A673 (cell line): ENCODE data around the gene CMPK1. TPM values are rescaled to one million over a fixed set of nuclear protein-coding genes. Genes with fewer than 3 reads are reported as not detected.
"Not testable (repeated sequence)": the region's sequence is repeated elsewhere in the genome, so short reads cannot be mapped to it uniquely, and the experiment has no call there.

Experiments
- BruUV-seq: library from RNA; stranded (reverse); fragments of 400-500 nt; replicated peaks from 2 replicates; lab custom pipeline; 2021; lab: Mats Ljungman, UMichigan
- CTCF ChIA-PET: fragments of 300-600 bp; sonication (Branson Sonifier 250); formaldehyde crosslinking; loops from one replicate; lab custom pipeline; 2022; ENCODE audit warnings: antibody characterized with exemption; lab: Charles Lee
- POLR2A ChIA-PET: fragments of 300-600 bp; sonication (Branson Sonifier 250); formaldehyde crosslinking; loops from one replicate; lab custom pipeline; 2022; ENCODE audit warnings: antibody characterized with exemption; ENCODE audit not compliant: low non-redundant PET; lab: Charles Lee
- DNase-seq: peaks from one replicate; pipeline ENCODE4 v3.0.0-alpha.2; 2015; ENCODE audit warnings: low spot score
- H3K27ac ChIP-seq: fragments of 200-600 bp; sonication (generic); 2 replicates; pipeline ENCODE4 v1.5.1; 2016; ENCODE audit warnings: mixed run types, low read depth, mild to moderate bottlenecking, mixed read lengths, antibody characterized with exemption, low read length; ENCODE audit not compliant: poor library complexity, severe bottlenecking
- H3K27me3 ChIP-seq: fragments of 200-600 bp; sonication (generic); replicated peaks from 2 replicates; pipeline ENCODE4 v1.6.1; 2017; ENCODE audit warnings: mixed run types, low read depth, mild to moderate bottlenecking, mixed read lengths, antibody characterized with exemption, low read length; ENCODE audit not compliant: insufficient read depth, poor library complexity
- H3K36me3 ChIP-seq: fragments of 200-600 bp; sonication (generic); 2 replicates; pipeline ENCODE4 v1.6.1; 2016; ENCODE audit warnings: mixed run types, mild to moderate bottlenecking, mixed read lengths, antibody characterized with exemption, low read length; ENCODE audit not compliant: insufficient read depth, poor library complexity, severe bottlenecking
- H3K4me1 ChIP-seq: fragments of 200-600 bp; sonication (generic); 2 replicates; pipeline ENCODE4 v1.6.1; 2017; ENCODE audit warnings: mixed run types, mild to moderate bottlenecking, mixed read lengths, antibody characterized with exemption, low read length; ENCODE audit not compliant: insufficient read depth, poor library complexity, severe bottlenecking
- H3K4me3 ChIP-seq: fragments of 200-600 bp; sonication (generic); 2 replicates; pipeline ENCODE4 v1.5.1; 2016; ENCODE audit warnings: low read depth, mixed run types, mild to moderate bottlenecking, mixed read lengths, low read length; ENCODE audit not compliant: poor library complexity, severe bottlenecking
- H3K9me3 ChIP-seq: fragments of 200-600 bp; sonication (generic); 2 replicates; pipeline ENCODE4 v1.6.1; 2016; ENCODE audit warnings: mixed run types, low read depth, mild to moderate bottlenecking, mixed read lengths, antibody characterized with exemption, low read length; ENCODE audit not compliant: poor library complexity, severe bottlenecking
- EZH2 ChIP-seq: fragments of 200-600 bp; sonication (generic); IDR thresholded peaks from 2 replicates; pipeline ENCODE4 v1.6.1; 2017; ENCODE audit warnings: borderline replicate concordance, low read depth, mild to moderate bottlenecking, mixed read lengths, antibody characterized with exemption, low read length; ENCODE audit not compliant: poor library complexity, severe bottlenecking
- intact Hi-C: fragments of 100-400 bp; cut with micrococcal nuclease; formaldehyde crosslinking; loops from one replicate; pipeline ENCODE4 v1.10.0; 2022; ENCODE audit not compliant: unreplicated experiment
- total RNA-seq: library from RNA; stranded (reverse); gene quantifications from 2 replicates; pipeline ENCODE4 v1.2.3, GENCODE V29; 2021
- TF ChIP-seq, protein P1 (sequence below): fragments of 300-800, 200-600 bp; sonication (generic); conservative IDR thresholded peaks from 2 replicates; pipeline ENCODE4 v1.5.1; 2017; ENCODE audit warnings: low read depth, mild to moderate bottlenecking, antibody characterized with exemption, low read length, moderate library complexity, mixed read lengths

The CMPK1 gene
- total RNA-seq, 1 experiment from 2014 or later: 69.4 TPM

DNA sequence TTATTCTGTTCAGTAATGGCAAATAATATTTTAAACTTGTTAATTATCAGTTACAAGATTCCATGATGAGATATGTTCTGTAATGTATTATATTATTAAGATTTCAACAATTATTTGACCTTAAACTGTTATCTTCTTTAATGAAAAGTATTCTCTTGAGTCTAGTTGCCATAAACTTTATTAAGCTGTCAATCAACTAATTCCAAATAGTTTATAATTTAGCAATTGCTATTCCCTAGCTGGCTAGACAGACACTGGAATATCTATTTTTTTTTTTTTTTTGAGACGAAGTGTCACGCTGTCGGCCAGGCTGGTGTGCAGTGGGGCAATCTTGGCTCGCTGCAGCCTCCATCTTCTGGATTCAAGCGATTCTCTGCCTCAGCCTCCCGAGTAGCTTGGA, 3.8 kb downstream of the CMPK1 start:
- intact Hi-C loops: no loop called here
- no TSS peak for BruUV-seq
- POLR2A ChIA-PET: no interaction called here
- CTCF ChIA-PET: no interaction called here
- Histone ChIP-seq H3K9me3 (no peaks in the 10 kb centered on the region), H3K27me3 (no peaks in the 10 kb centered on the region), H3K4me1 (peaks cover 11% of the 10 kb centered on the region), H3K27ac (no peak overlapping the region), H3K4me3 (no peak overlapping the region), H3K36me3 (no peaks in the 10 kb centered on the region)
- no peak for DNase-seq
- TF ChIP-seq EZH2: no peak
- TF ChIP-seq, protein P1, sequence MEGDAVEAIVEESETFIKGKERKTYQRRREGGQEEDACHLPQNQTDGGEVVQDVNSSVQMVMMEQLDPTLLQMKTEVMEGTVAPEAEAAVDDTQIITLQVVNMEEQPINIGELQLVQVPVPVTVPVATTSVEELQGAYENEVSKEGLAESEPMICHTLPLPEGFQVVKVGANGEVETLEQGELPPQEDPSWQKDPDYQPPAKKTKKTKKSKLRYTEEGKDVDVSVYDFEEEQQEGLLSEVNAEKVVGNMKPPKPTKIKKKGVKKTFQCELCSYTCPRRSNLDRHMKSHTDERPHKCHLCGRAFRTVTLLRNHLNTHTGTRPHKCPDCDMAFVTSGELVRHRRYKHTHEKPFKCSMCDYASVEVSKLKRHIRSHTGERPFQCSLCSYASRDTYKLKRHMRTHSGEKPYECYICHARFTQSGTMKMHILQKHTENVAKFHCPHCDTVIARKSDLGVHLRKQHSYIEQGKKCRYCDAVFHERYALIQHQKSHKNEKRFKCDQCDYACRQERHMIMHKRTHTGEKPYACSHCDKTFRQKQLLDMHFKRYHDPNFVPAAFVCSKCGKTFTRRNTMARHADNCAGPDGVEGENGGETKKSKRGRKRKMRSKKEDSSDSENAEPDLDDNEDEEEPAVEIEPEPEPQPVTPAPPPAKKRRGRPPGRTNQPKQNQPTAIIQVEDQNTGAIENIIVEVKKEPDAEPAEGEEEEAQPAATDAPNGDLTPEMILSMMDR: no peak

DNA sequence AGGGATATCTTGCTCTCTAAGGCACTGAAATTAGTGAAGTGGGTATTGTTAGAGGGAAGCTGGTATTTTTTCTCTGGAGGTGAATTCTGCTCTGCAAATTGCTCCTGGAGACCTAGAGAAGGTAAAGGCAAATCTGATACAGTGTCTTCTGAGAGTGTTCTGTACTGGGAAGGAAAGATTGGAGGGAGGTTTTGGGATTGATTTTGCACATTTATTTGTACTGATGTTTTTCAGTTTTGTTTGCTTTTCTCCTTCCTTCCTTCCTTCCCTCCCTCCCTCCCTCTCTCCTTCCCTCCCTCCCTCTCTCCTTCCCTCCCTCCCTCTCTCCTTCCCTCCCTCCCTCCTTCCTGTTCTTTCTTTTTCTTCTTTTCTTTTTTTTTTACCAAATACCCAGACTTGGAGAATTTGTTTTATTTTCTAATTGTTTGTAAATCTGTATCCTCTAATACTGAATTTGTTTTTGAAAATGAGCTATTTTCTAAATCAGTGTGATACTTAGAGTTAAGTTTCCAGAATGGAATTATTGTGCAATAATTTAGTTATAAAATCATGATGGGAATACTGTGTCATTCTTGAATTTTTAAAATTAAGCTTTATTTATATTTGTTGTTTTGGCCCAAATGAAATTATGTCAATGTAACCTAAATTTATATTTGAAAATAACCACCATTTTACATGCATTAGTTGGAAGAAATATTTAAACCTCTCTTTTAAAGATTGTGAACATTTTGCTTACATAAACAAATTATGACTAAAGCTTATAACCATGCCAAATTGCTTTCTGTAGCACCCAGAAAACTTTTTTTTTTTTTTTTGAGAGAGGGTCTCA, 4.9 kb downstream of the CMPK1 start:
- no peak overlapping the region for H3K27ac ChIP-seq
- ChIA-PET POLR2A (interaction anchor here (0.6 kb wide), 2 partner anchors 25 to 97 kb away, joined by 3 to 27 read pairs; partner anchors contain the start of gene STIL), CTCF (interaction anchor here (0.6 kb wide), 1 partner anchor 1010 kb away, joined by 4 read pairs; no protein-coding TSS in a partner anchor)
- H3K36me3 ChIP-seq: no peaks in the 10 kb centered on the region
- no peaks in the 10 kb centered on the region for H3K9me3 ChIP-seq
- no peak overlapping the region for H3K4me3 ChIP-seq
- intact Hi-C loops: no loop called here
- peaks cover 6% of the 10 kb centered on the region for H3K4me1 ChIP-seq
- TF ChIP-seq EZH2: no peak
- TF ChIP-seq, protein P1: no peak
- H3K27me3 ChIP-seq: no peaks in the 10 kb centered on the region
- no TSS peak for BruUV-seq
- no peak for DNase-seq

DNA sequence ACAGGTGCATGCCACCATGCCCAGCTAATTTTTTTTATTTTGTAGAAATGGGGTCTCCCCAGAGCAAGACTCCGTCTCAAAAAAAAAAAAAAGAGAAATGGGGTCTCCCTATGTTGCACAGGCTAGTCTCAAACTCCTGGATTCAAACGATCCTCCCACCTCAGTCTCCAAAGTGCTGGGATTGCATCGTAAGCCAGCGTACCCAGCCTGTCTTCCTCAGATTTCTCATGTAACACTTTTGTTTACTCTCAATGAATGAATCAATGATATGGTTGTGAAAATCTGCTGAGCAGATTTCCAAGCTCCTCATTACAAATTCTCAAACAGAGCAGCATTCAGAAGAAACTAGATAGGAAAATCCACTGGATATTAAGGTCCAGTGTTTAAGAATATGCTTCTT, 6.6 kb downstream of the CMPK1 start:
- no peaks in the 10 kb centered on the region for H3K9me3 ChIP-seq
- intact Hi-C loops: no loop called here
- ChIA-PET POLR2A (no interaction called here), CTCF (no interaction called here)
- peaks cover 2% of the 10 kb centered on the region for H3K4me1 ChIP-seq
- no peaks in the 10 kb centered on the region for H3K36me3 ChIP-seq
- TF ChIP-seq, protein P1: no peak
- no peak for TF ChIP-seq EZH2
- no peak overlapping the region for H3K27ac ChIP-seq
- H3K4me3 ChIP-seq: no peak overlapping the region
- no TSS peak for BruUV-seq
- no peak for DNase-seq
- no peaks in the 10 kb centered on the region for H3K27me3 ChIP-seq

DNA sequence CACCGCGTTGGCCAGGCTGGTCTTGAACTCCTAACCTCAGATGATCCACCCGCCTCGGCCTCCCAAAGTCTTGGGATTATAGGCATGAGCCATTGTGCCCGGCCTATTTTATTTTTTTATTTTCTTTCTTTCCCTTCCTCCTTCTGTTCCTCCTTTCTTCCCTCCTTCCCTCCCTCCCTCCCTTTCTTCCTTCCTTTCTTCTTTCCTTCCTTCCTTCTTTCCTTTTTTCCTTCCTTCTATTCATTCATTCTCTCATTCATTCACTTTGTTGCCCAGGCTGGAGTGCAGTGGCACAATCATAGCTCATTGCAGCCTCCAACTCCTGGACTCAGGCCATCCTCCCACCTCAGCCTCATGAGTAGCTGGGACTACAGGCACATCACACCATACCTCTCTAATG, 13.4 kb downstream of the CMPK1 start:
- POLR2A ChIA-PET, H3K27ac ChIP-seq, H3K27me3 ChIP-seq, H3K4me1 ChIP-seq, BruUV-seq, H3K36me3 ChIP-seq, DNase-seq, H3K4me3 ChIP-seq, intact Hi-C loops, CTCF ChIA-PET, H3K9me3 ChIP-seq: not testable (repeated sequence)
